Hematopoietic multipotent progenitor cell (in vitro differentiated cells): ENCODE data around the gene CCSAP. TPM values are rescaled to one million over a fixed set of nuclear protein-coding genes. Genes with fewer than 3 reads are reported as not detected.

Experiments
- DNase-seq, 3 donors: peaks; one replicate each; pipeline ENCODE4 v3.0.0-alpha.2; 2011 to 2015; ENCODE audit warnings: low read depth in 2 of 3, low spot score in 2 of 3
- total RNA-seq: library from RNA; depleted of rRNA; stranded (reverse); fragments of >200 nt; gene quantifications from one replicate; pipeline ENCODE4 v1.2.3, GENCODE V29; 2012

CCSAP gene
- total RNA-seq, 1 donor = 3.0 TPM

GRCh38 chr1:229365569-229365968, 22.7 kb upstream of the CCSAP start:
- no peak for DNase-seq

GRCh38 chr1:229364207-229365065, 21.6 kb upstream of the CCSAP start:
- DNase-seq = no peak

GRCh38 chr1:229363723-229364122, 20.9 kb upstream of the CCSAP start:
- no peak for DNase-seq

GRCh38 chr1:229360420-229360819, 17.6 kb upstream of the CCSAP start:
- DNase-seq = no peak

- DNase-seq = no peak
These were observed 12.8 kb upstream of the CCSAP start for GRCh38 chr1:229355661-229356060.

- no peak for DNase-seq
These were observed 11.4 kb upstream of the CCSAP start for GRCh38 chr1:229354226-229354625.

GRCh38 chr1:229352975-229353374, 10.1 kb upstream of the CCSAP start:
- no peak for DNase-seq

- DNase-seq = no peak
These were observed 6.9 kb upstream of the CCSAP start for GRCh38 chr1:229349463-229350385.

GRCh38 chr1:229347528-229347927, 4.7 kb upstream of the CCSAP start:
- no peak for DNase-seq

- no peak for DNase-seq
These were observed 2.3 kb upstream of the CCSAP start for GRCh38 chr1:229344937-229345684.

- no peak for DNase-seq
These were observed 1.3 kb upstream of the CCSAP start for GRCh38 chr1:229344139-229344538.

GRCh38 chr1:229341774-229342655, 832 bp downstream of the CCSAP start:
- peak; percentile 62 to 84 (median 79) for DNase-seq

GRCh38 chr1:229340496-229340895, 2.4 kb downstream of the CCSAP start:
- DNase-seq = no peak

- DNase-seq = no peak
These were observed 3.3 kb downstream of the CCSAP start for GRCh38 chr1:229339520-229339919.

- no peak for DNase-seq
These were observed 3.8 kb downstream of the CCSAP start for GRCh38 chr1:229339086-229339485.

- DNase-seq = no peak
These were observed 6.5 kb downstream of the CCSAP start for GRCh38 chr1:229336345-229336744.

GRCh38 chr1:229334716-229335115, 8.1 kb downstream of the CCSAP start:
- DNase-seq = no peak

- no peak for DNase-seq
These were observed 8.6 kb downstream of the CCSAP start for GRCh38 chr1:229334269-229334668.

GRCh38 chr1:229328598-229329362, 14.1 kb downstream of the CCSAP start:
- DNase-seq = no peak
